Testis (tissue), 2 donors: ENCODE measurements around the gene PLA2G5.

Experiments used
- POLR2A ChIP-seq: fragments of 450-650 bp; IDR thresholded peaks from one replicate; pipeline ENCODE4 v1.6.1; 2017; ENCODE audit warnings: antibody characterized with exemption, mild to moderate bottlenecking, moderate library complexity
- TF ChIP-seq, protein P1 (sequence below), 3 experiments: fragments of 450-650 bp in 2 of 3; fragments of 200-600 bp in 1 of 3; sonication (generic) in 1 of 3; IDR thresholded peaks; one replicate each; pipeline ENCODE4 v1.5.1; 2016 to 2019; ENCODE audit warnings: antibody characterized with exemption in 3 of 3, mild to moderate bottlenecking in 2 of 3, moderate library complexity in 1 of 3

DNA sequence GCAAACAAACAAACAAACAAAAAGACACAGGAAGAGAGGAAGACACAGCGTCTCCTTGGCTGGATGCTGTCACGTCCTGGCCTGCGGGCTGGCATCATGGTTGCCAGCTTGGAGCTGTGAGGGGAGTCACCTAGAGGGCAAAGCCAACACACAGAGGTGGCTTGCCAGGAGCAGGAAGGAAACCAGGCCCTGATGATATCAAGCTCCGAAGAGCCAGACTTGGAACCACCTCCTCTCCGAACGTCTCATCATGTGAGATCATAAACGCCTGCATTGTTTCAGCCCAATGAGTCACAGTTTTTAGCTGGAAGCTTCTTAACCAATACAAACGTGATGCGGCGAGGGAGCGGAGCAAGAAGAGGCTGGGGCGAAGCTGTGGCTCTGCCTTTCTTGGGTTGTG, 40.7 kb downstream of the PLA2G5 start:
- TF ChIP-seq, protein P1, sequence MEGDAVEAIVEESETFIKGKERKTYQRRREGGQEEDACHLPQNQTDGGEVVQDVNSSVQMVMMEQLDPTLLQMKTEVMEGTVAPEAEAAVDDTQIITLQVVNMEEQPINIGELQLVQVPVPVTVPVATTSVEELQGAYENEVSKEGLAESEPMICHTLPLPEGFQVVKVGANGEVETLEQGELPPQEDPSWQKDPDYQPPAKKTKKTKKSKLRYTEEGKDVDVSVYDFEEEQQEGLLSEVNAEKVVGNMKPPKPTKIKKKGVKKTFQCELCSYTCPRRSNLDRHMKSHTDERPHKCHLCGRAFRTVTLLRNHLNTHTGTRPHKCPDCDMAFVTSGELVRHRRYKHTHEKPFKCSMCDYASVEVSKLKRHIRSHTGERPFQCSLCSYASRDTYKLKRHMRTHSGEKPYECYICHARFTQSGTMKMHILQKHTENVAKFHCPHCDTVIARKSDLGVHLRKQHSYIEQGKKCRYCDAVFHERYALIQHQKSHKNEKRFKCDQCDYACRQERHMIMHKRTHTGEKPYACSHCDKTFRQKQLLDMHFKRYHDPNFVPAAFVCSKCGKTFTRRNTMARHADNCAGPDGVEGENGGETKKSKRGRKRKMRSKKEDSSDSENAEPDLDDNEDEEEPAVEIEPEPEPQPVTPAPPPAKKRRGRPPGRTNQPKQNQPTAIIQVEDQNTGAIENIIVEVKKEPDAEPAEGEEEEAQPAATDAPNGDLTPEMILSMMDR (IDR thresholded peaks at IDR 0.05), result no peak
- no peak for TF ChIP-seq POLR2A
